ENCODE results near the gene CLDN4. TPM values are rescaled to one million over a fixed set of nuclear protein-coding genes. Genes with fewer than 3 reads are reported as not detected.

The CLDN4 gene
- polyA plus RNA-seq, 1 donor (not counting 4 experiments of a cell fraction or from before 2014, with no cell fraction given), result 7.2 TPM

GRCh38 chr7:73847941-73848723 is 17.3 kb downstream of the CLDN4 start:
- Histone ChIP-seq H3K4me2 (ENCODE audit: control insufficient read depth, extremely low read depth, insufficient read depth, low read depth, low read length) (peak overlapping the region; percentile 0), H4K20me1 (ENCODE audit: control insufficient read depth, extremely low read depth, insufficient read depth, low read length) (no peaks in the 10 kb centered on the region), H3K4me1 (ENCODE audit: control insufficient read depth, extremely low read depth, insufficient read depth, low read length) (peaks cover 58% of the 10 kb centered on the region), H3K9ac (ENCODE audit: control insufficient read depth, extremely low read depth, insufficient read depth, low read length) (peak overlapping the region; percentile 5), H3K9me3 (ENCODE audit: control insufficient read depth, low read depth, low read length) (no peaks in the 10 kb centered on the region), H3K27ac (ENCODE audit: control insufficient read depth, insufficient read depth, low read length) (peak overlapping the region; percentile 66), H3K4me3 (ENCODE audit: control insufficient read depth in 2 of 3, extremely low read depth in 1 of 3, insufficient read depth in 2 of 3, low read depth in 1 of 3, low read length in 3 of 3) (no peak overlapping the region), H3K9me1 (ENCODE audit: control insufficient read depth, extremely low read depth, insufficient read depth, low read length) (no peaks in the 10 kb centered on the region), H3K79me2 (ENCODE audit: control insufficient read depth, insufficient read depth, low read length) (no peaks in the 10 kb centered on the region), H2AFZ (ENCODE audit: control insufficient read depth, low read length) (no peak overlapping the region), H3K36me3 (ENCODE audit: control insufficient read depth in 2 of 2, extremely low read depth in 1 of 2, insufficient read depth in 2 of 2, low read length in 2 of 2) (no peaks in the 10 kb centered on the region), H3K27me3 (ENCODE audit: control insufficient read depth, extremely low read depth, insufficient read depth, low read length) (no peaks in the 10 kb centered on the region)
- dilution Hi-C loops (cut with MboI; ENCODE audit: extremely low pct_ligation_motif_present, low sequenced_read_pairs), result no loop called here
- TF ChIP-seq EZH2 (IDR thresholded peaks at IDR 0.05; ENCODE audit: low read length), result no peak
- TF ChIP-seq CTCF (optimal IDR thresholded peaks at IDR 0.05 in 1 of 3, IDR thresholded peaks at IDR 0.05 in 1 of 3, conservative IDR thresholded peaks at IDR 0.05 in 1 of 3; ENCODE audit: extremely low read depth in 1 of 3, insufficient read depth in 2 of 3, low read length in 3 of 3), result no peak
- no peak for DNase-seq (ENCODE audit: low read depth, low spot score)
- FAIRE-seq, result no peak

GRCh38 chr7:73850781-73851207 is 20.0 kb downstream of the CLDN4 start:
- Histone ChIP-seq H4K20me1 (ENCODE audit: control insufficient read depth, extremely low read depth, insufficient read depth, low read length) (no peaks in the 10 kb centered on the region), H3K9me1 (ENCODE audit: control insufficient read depth, extremely low read depth, insufficient read depth, low read length) (no peaks in the 10 kb centered on the region), H3K27me3 (ENCODE audit: control insufficient read depth, extremely low read depth, insufficient read depth, low read length) (no peaks in the 10 kb centered on the region), H3K4me1 (ENCODE audit: control insufficient read depth, extremely low read depth, insufficient read depth, low read length) (peaks cover 47% of the 10 kb centered on the region), H3K4me2 (ENCODE audit: control insufficient read depth, extremely low read depth, insufficient read depth, low read depth, low read length) (peak overlapping the region; percentile 67), H3K9me3 (ENCODE audit: control insufficient read depth, low read depth, low read length) (no peaks in the 10 kb centered on the region), H2AFZ (ENCODE audit: control insufficient read depth, low read length) (no peak overlapping the region), H3K4me3 (ENCODE audit: control insufficient read depth in 2 of 3, extremely low read depth in 1 of 3, insufficient read depth in 2 of 3, low read depth in 1 of 3, low read length in 3 of 3) (peak overlapping the region in 1 of 3 experiments; percentile 4), H3K36me3 (ENCODE audit: control insufficient read depth in 2 of 2, extremely low read depth in 1 of 2, insufficient read depth in 2 of 2, low read length in 2 of 2) (no peaks in the 10 kb centered on the region), H3K9ac (ENCODE audit: control insufficient read depth, extremely low read depth, insufficient read depth, low read length) (peak overlapping the region; percentile 88), H3K79me2 (ENCODE audit: control insufficient read depth, insufficient read depth, low read length) (no peaks in the 10 kb centered on the region), H3K27ac (ENCODE audit: control insufficient read depth, insufficient read depth, low read length) (peak overlapping the region; percentile 98)
- DNase-seq (ENCODE audit: low read depth, low spot score) (peak; percentile 78), FAIRE-seq (peak; percentile 84)
- dilution Hi-C loops (cut with MboI; ENCODE audit: extremely low pct_ligation_motif_present, low sequenced_read_pairs), result loop anchor here (25.0 kb wide), 1 partner anchor 112 kb away; no protein-coding TSS in a partner anchor
- TF ChIP-seq CTCF (optimal IDR thresholded peaks at IDR 0.05 in 1 of 3, IDR thresholded peaks at IDR 0.05 in 1 of 3, conservative IDR thresholded peaks at IDR 0.05 in 1 of 3; ENCODE audit: extremely low read depth in 1 of 3, insufficient read depth in 2 of 3, low read length in 3 of 3), result no peak
- no peak for TF ChIP-seq EZH2 (IDR thresholded peaks at IDR 0.05; ENCODE audit: low read length)
